SK-N-SH (cell line): ENCODE results near the gene DCAF8. TPM values are rescaled to one million over a fixed set of nuclear protein-coding genes. Genes with fewer than 3 reads are reported as not detected.

Experiments used
- CTCF ChIA-PET: fragments of 300-600, 350-600 bp; formaldehyde crosslinking; extraction: SDS; loops from one replicate; lab custom pipeline; 2021; lab: Yijun Ruan, JAX
- POLR2A ChIA-PET: fragments of 350-600 bp; sonication (Branson Sonifier 250); formaldehyde crosslinking; extraction: SDS; loops from one replicate; lab custom pipeline; 2020; ENCODE audit warnings: antibody characterized with exemption, inconsistent platforms; lab: Yijun Ruan, JAX
- DNase-seq: peaks from one replicate; pipeline ENCODE4 v3.0.0; 2012
- H2AFZ ChIP-seq: fragments of 200-600 bp; sonication (generic); 2 replicates; pipeline ENCODE4 v1.8.1; 2016; ENCODE audit warnings: antibody characterized with exemption, mild to moderate bottlenecking, low read depth
- H3F3A ChIP-seq: fragments of 200-600 bp; sonication (generic); replicated peaks from 2 replicates; pipeline ENCODE3; 2016; ENCODE audit warnings: antibody characterized with exemption, mild to moderate bottlenecking; ENCODE audit not compliant: insufficient read depth
- H3K27ac ChIP-seq, 2 experiments: fragments of 200-500 bp in 1 of 2; fragments of 200-600 bp in 1 of 2; sonication (Bioruptor generic) in 1 of 2; sonication (generic), shearing (Covaris generic) in 1 of 2; 2 replicates each; pipeline versions ENCODE4 v1.5.1 to v1.6.1; 2014 to 2016; ENCODE audit warnings: low read depth in 2 of 2, inconsistent platforms in 1 of 2, low read length in 1 of 2, mild to moderate bottlenecking in 1 of 2, mixed read lengths in 1 of 2
- H3K27me3 ChIP-seq: fragments of 200-600 bp; sonication (generic), shearing (Covaris generic); 2 replicates; pipeline ENCODE4 v1.6.1; 2016; ENCODE audit warnings: mixed run types; ENCODE audit not compliant: insufficient read depth
- H3K36me3 ChIP-seq, 2 experiments: fragments of 200-500 bp in 1 of 2; fragments of 200-600 bp in 1 of 2; sonication (Bioruptor generic) in 1 of 2; sonication (generic) in 1 of 2; replicated peaks in 1 of 2; 2 replicates each; pipeline versions ENCODE3 to v1.5.1; 2014 to 2016; ENCODE audit warnings: low read length in 1 of 2, mild to moderate bottlenecking in 1 of 2; ENCODE audit not compliant: insufficient read depth in 2 of 2, control insufficient read depth in 1 of 2
- H3K4me1 ChIP-seq, 2 experiments: fragments of 200-500 bp in 1 of 2; fragments of 200-600 bp in 1 of 2; sonication (Bioruptor generic) in 1 of 2; sonication (generic), shearing (Covaris generic) in 1 of 2; 2 replicates each; pipeline versions ENCODE4 v1.5.1 to v1.6.1; 2014 to 2016; ENCODE audit warnings: low read depth in 1 of 2, low read length in 1 of 2, mixed run types in 1 of 2; ENCODE audit not compliant: insufficient read depth in 2 of 2, control insufficient read depth in 1 of 2
- H3K4me2 ChIP-seq: fragments of 200-600 bp; sonication (generic), shearing (Covaris generic); 2 replicates; pipeline ENCODE4 v1.6.1; 2017; ENCODE audit warnings: mixed run types
- H3K4me3 ChIP-seq, 2 experiments: fragments of 200-500 bp in 1 of 2; fragments of 200-600 bp in 1 of 2; sonication (Bioruptor generic) in 1 of 2; sonication (generic), shearing (Covaris generic) in 1 of 2; 2 replicates each; pipeline versions ENCODE4 v1.5.1 to v1.8.1; 2014 to 2016; ENCODE audit warnings: low read depth in 2 of 2, inconsistent platforms in 1 of 2, low read length in 1 of 2, mild to moderate bottlenecking in 1 of 2, mixed read lengths in 1 of 2, moderate library complexity in 1 of 2
- H3K79me2 ChIP-seq: fragments of 200-600 bp; sonication (generic); 2 replicates; pipeline ENCODE4 v1.8.1; 2017; ENCODE audit warnings: mild to moderate bottlenecking; ENCODE audit not compliant: insufficient read depth
- H3K9ac ChIP-seq: fragments of 200-600 bp; sonication (generic); 2 replicates; pipeline ENCODE4 v1.6.1; 2017; ENCODE audit warnings: mixed run types
- H3K9me2 ChIP-seq: fragments of 200-600 bp; sonication (generic); 2 replicates; pipeline ENCODE4 v1.6.1; 2017; ENCODE audit warnings: mixed run types
- H3K9me3 ChIP-seq: fragments of 200-600 bp; sonication (generic); 2 replicates; pipeline ENCODE4 v1.6.1; 2017; ENCODE audit warnings: mixed run types, mild to moderate bottlenecking, moderate library complexity
- H4K20me1 ChIP-seq: fragments of 200-600 bp; sonication (generic); 2 replicates; pipeline ENCODE4 v1.6.1; 2017; ENCODE audit warnings: mild to moderate bottlenecking, mixed run types; ENCODE audit not compliant: insufficient read depth
- GABPA ChIP-seq: IDR thresholded peaks from 2 replicates; pipeline ENCODE4 v1.4.0; 2012; ENCODE audit warnings: low read depth, mild to moderate bottlenecking
- MEF2A ChIP-seq: IDR thresholded peaks from 2 replicates; pipeline ENCODE4 v1.4.0; 2012; ENCODE audit warnings: low read depth, borderline replicate concordance
- TCF12 ChIP-seq: IDR thresholded peaks from 2 replicates; pipeline ENCODE4 v1.4.0; 2012
- TEAD4 ChIP-seq: IDR thresholded peaks from 2 replicates; pipeline ENCODE4 v1.4.0; 2012; ENCODE audit warnings: mild to moderate bottlenecking, borderline replicate concordance; ENCODE audit not compliant: insufficient read depth
- WGBS: methylation state at CpG from one replicate; pipeline ENCODE4 v1.1.6; 2017; ENCODE audit warnings: low lambda C conversion rate; 5-methylcytosine and 5-hydroxymethylcytosine counted together
- polyA plus RNA-seq, 3 experiments: library from polyadenylated mRNA; depleted of rRNA; stranded (reverse); fragments of >200 nt; gene quantifications; 2 replicates each; pipeline ENCODE4 v1.2.3, GENCODE V29; 2012
- TF ChIP-seq, protein P1 (sequence below): IDR thresholded peaks from 2 replicates; pipeline ENCODE4 v1.4.0; 2012; ENCODE audit warnings: low read depth, borderline replicate concordance
- TF ChIP-seq, protein P2 (sequence below): fragments of 200-600 bp; sonication (generic); IDR thresholded peaks from 2 replicates; pipeline ENCODE4 v1.6.1; 2017; ENCODE audit warnings: antibody characterized with exemption, mild to moderate bottlenecking, moderate library complexity
- TF ChIP-seq, protein P3 (sequence below): IDR thresholded peaks from 2 replicates; pipeline ENCODE4 v1.4.0; 2012; ENCODE audit warnings: low read depth, borderline replicate concordance
- TF ChIP-seq, protein P4 (sequence below): IDR thresholded peaks from 2 replicates; pipeline ENCODE4 v1.6.1; 2012; ENCODE audit warnings: mild to moderate bottlenecking, low read depth, low read length, moderate library complexity
- TF ChIP-seq, protein P5 (sequence below): IDR thresholded peaks from 2 replicates; pipeline ENCODE4 v1.4.0; 2012; ENCODE audit warnings: low read depth

The DCAF8 gene
- polyA plus RNA-seq, 1 of the 3 experiments (the other 2 are of a cell fraction), result 108 TPM

DNA sequence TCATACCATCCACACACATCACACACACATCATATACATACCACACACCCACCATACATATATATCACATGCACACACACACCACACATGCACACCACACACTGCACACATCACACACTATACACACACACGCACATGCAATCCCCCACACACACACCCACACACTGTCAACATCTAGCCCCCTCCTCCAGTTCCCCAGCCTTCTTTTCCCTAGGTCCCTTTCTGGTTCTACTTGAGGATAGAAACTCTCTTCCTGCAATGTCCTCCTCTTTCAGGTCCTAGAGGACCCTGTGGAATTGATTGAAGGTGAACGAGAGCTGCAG is 67.7 kb downstream of the DCAF8 start:
- Histone ChIP-seq H3K27ac (no peak overlapping the region), H3K9me2 (no peaks in the 10 kb centered on the region), H3K79me2 (no peaks in the 10 kb centered on the region), H3K27me3 (no peaks in the 10 kb centered on the region), H3K9ac (no peak overlapping the region), H3K36me3 (no peaks in the 10 kb centered on the region), H4K20me1 (no peaks in the 10 kb centered on the region), H3K4me2 (no peak overlapping the region), H3K9me3 (no peaks in the 10 kb centered on the region), H2AFZ (no peak overlapping the region), H3K4me1 (peaks cover under 1 to 5% of the 10 kb centered on the region in 2 experiments; a peak in 2 of 4 replicates), H3K4me3 (no peak overlapping the region), H3F3A (no peaks in the 10 kb centered on the region)
- WGBS, result 77% methylated on average over 2 of the region's 2 CpGs
- ChIA-PET POLR2A (no interaction called here), CTCF (interaction anchor here (1.9 to 2.6 kb wide), 3 partner anchors 25 to 97 kb away, joined by 13 read pairs; no protein-coding TSS in a partner anchor)
- no peak for DNase-seq
- TF ChIP-seq, protein P1, sequence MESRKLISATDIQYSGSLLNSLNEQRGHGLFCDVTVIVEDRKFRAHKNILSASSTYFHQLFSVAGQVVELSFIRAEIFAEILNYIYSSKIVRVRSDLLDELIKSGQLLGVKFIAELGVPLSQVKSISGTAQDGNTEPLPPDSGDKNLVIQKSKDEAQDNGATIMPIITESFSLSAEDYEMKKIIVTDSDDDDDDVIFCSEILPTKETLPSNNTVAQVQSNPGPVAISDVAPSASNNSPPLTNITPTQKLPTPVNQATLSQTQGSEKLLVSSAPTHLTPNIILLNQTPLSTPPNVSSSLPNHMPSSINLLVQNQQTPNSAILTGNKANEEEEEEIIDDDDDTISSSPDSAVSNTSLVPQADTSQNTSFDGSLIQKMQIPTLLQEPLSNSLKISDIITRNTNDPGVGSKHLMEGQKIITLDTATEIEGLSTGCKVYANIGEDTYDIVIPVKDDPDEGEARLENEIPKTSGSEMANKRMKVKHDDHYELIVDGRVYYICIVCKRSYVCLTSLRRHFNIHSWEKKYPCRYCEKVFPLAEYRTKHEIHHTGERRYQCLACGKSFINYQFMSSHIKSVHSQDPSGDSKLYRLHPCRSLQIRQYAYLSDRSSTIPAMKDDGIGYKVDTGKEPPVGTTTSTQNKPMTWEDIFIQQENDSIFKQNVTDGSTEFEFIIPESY, result no peak
- TF ChIP-seq, protein P2, sequence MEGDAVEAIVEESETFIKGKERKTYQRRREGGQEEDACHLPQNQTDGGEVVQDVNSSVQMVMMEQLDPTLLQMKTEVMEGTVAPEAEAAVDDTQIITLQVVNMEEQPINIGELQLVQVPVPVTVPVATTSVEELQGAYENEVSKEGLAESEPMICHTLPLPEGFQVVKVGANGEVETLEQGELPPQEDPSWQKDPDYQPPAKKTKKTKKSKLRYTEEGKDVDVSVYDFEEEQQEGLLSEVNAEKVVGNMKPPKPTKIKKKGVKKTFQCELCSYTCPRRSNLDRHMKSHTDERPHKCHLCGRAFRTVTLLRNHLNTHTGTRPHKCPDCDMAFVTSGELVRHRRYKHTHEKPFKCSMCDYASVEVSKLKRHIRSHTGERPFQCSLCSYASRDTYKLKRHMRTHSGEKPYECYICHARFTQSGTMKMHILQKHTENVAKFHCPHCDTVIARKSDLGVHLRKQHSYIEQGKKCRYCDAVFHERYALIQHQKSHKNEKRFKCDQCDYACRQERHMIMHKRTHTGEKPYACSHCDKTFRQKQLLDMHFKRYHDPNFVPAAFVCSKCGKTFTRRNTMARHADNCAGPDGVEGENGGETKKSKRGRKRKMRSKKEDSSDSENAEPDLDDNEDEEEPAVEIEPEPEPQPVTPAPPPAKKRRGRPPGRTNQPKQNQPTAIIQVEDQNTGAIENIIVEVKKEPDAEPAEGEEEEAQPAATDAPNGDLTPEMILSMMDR, result no peak
- TF ChIP-seq GABPA (no peak), TEAD4 (no peak), TCF12 (no peak), MEF2A (no peak)
- TF ChIP-seq, protein P3, sequence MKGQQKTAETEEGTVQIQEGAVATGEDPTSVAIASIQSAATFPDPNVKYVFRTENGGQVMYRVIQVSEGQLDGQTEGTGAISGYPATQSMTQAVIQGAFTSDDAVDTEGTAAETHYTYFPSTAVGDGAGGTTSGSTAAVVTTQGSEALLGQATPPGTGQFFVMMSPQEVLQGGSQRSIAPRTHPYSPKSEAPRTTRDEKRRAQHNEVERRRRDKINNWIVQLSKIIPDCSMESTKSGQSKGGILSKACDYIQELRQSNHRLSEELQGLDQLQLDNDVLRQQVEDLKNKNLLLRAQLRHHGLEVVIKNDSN, result no peak
- TF ChIP-seq, protein P4, sequence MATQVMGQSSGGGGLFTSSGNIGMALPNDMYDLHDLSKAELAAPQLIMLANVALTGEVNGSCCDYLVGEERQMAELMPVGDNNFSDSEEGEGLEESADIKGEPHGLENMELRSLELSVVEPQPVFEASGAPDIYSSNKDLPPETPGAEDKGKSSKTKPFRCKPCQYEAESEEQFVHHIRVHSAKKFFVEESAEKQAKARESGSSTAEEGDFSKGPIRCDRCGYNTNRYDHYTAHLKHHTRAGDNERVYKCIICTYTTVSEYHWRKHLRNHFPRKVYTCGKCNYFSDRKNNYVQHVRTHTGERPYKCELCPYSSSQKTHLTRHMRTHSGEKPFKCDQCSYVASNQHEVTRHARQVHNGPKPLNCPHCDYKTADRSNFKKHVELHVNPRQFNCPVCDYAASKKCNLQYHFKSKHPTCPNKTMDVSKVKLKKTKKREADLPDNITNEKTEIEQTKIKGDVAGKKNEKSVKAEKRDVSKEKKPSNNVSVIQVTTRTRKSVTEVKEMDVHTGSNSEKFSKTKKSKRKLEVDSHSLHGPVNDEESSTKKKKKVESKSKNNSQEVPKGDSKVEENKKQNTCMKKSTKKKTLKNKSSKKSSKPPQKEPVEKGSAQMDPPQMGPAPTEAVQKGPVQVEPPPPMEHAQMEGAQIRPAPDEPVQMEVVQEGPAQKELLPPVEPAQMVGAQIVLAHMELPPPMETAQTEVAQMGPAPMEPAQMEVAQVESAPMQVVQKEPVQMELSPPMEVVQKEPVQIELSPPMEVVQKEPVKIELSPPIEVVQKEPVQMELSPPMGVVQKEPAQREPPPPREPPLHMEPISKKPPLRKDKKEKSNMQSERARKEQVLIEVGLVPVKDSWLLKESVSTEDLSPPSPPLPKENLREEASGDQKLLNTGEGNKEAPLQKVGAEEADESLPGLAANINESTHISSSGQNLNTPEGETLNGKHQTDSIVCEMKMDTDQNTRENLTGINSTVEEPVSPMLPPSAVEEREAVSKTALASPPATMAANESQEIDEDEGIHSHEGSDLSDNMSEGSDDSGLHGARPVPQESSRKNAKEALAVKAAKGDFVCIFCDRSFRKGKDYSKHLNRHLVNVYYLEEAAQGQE, result no peak
- TF ChIP-seq, protein P5, sequence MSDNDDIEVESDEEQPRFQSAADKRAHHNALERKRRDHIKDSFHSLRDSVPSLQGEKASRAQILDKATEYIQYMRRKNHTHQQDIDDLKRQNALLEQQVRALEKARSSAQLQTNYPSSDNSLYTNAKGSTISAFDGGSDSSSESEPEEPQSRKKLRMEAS, result no peak
